Body of pancreas (tissue), 4 donors: ENCODE results near the gene HECW1. TPM values are rescaled to one million over a fixed set of nuclear protein-coding genes. Genes with fewer than 3 reads are reported as not detected.

Experiments used
- ATAC-seq: fragments of 150-250 bp; one replicate; pipeline ENCODE4 v1.9.1; 2016
- DNase-seq, 4 donors: peaks; one replicate each; pipeline ENCODE4 v3.0.0-alpha.2; 2019
- H3K27ac ChIP-seq, 4 donors: fragments of 200-600 bp; sonication (generic); 1 replicate in 3 of 4; 2 replicates in 1 of 4; pipeline versions ENCODE4 v1.5.1 to v1.6.1; 2016 to 2019; ENCODE audit warnings: mild to moderate bottlenecking in 1 of 4, mixed read lengths in 1 of 4, moderate library complexity in 1 of 4
- H3K27me3 ChIP-seq, 2 donors: fragments of 200-600 bp; sonication (generic); one replicate each; pipeline ENCODE4 v1.6.0; 2016; ENCODE audit warnings: mild to moderate bottlenecking in 1 of 2
- H3K36me3 ChIP-seq, 2 donors: fragments of 200-600 bp; sonication (generic); replicated peaks in 1 of 2; 2 replicates each; pipeline ENCODE4 v1.5.1; 2016; ENCODE audit warnings: low read depth in 2 of 2; ENCODE audit not compliant: insufficient read depth in 1 of 2
- H3K4me1 ChIP-seq: fragments of 200-600 bp; sonication (generic); one replicate; pipeline ENCODE4 v1.6.0; 2016
- H3K4me3 ChIP-seq, 2 donors: fragments of 200-600 bp; sonication (generic); 1 replicate in 1 of 2; 2 replicates in 1 of 2; pipeline ENCODE4 v1.5.1; 2016 to 2019
- H3K9me3 ChIP-seq, 3 donors: fragments of 200-600 bp; sonication (generic); 1 replicate in 2 of 3; 2 replicates in 1 of 3; pipeline ENCODE4 v1.5.1; 2016
- CTCF ChIP-seq, 7 experiments: fragments of 450-650 bp in 4 of 7; fragments of 200-600 bp in 3 of 7; sonication (generic) in 3 of 7; IDR thresholded peaks; one replicate each; pipeline ENCODE4 v1.5.1; 2016 to 2019; ENCODE audit warnings: antibody characterized with exemption in 7 of 7
- POLR2A ChIP-seq, 3 donors: fragments of 450-650 bp; IDR thresholded peaks; one replicate each; pipeline ENCODE4 v1.6.1; 2016; ENCODE audit warnings: antibody characterized with exemption in 3 of 3, mild to moderate bottlenecking in 2 of 3
- WGBS, 2 donors: methylation state at CpG; one replicate each; pipeline ENCODE4 v1.1.5; 2017; 5-methylcytosine and 5-hydroxymethylcytosine counted together
- intact Hi-C: fragments of 100-400 bp; cut with DNase I; formaldehyde crosslinking; loops from one replicate; pipeline ENCODE4 v1.15.1; 2023
- total RNA-seq, 2 donors: library from RNA; depleted of rRNA; stranded (reverse); fragments of >200 nt; gene quantifications; one replicate each; pipeline ENCODE4 v1.1.0, GENCODE V29; 2016

Gene HECW1
- total RNA-seq, 2 donors from 2014 or later, result under 0.01 TPM; not detected in 1

- peak in 2 of 4 donors; percentile 20 to 22 for DNase-seq
- Histone ChIP-seq H3K27me3 (no peaks in the 10 kb centered on the region), H3K4me3 (no peak overlapping the region), H3K36me3 (no peaks in the 10 kb centered on the region), H3K27ac (no peak overlapping the region), H3K4me1 (no peaks in the 10 kb centered on the region), H3K9me3 (no peaks in the 10 kb centered on the region)
- TF ChIP-seq CTCF (IDR thresholded peaks at IDR 0.05), result no peak
- TF ChIP-seq POLR2A (IDR thresholded peaks at IDR 0.05), result no peak
- 74 to 80% methylated on average over 6 of the region's 6 CpGs for WGBS, 2 donors
- peak; percentile 33 for ATAC-seq
- intact Hi-C loops, result no loop called here
These were observed 183.9 kb downstream of the HECW1 start for GRCh38 chr7:43296306-43296705.

- intact Hi-C loops, result no loop called here
- TF ChIP-seq CTCF (IDR thresholded peaks at IDR 0.05) (no peak), POLR2A (IDR thresholded peaks at IDR 0.05) (no peak)
- Histone ChIP-seq H3K4me3 (no peak overlapping the region), H3K27ac (no peak overlapping the region), H3K9me3 (no peaks in the 10 kb centered on the region), H3K27me3 (no peaks in the 10 kb centered on the region), H3K36me3 (no peaks in the 10 kb centered on the region), H3K4me1 (no peaks in the 10 kb centered on the region)
- 74 to 77% methylated on average over 8 of the region's 8 CpGs for WGBS, 2 donors
- DNase-seq (no peak), ATAC-seq (no peak)
These were observed 186.2 kb downstream of the HECW1 start for GRCh38 chr7:43298617-43299016.

GRCh38 chr7:43300121-43300520, 187.7 kb downstream of the HECW1 start:
- ATAC-seq (no peak), DNase-seq (no peak)
- no peaks in the 10 kb centered on the region for H3K9me3 ChIP-seq
- H3K27ac ChIP-seq, result no peak overlapping the region
- H3K36me3 ChIP-seq, result no peaks in the 10 kb centered on the region
- TF ChIP-seq POLR2A (IDR thresholded peaks at IDR 0.05), result no peak
- TF ChIP-seq CTCF (IDR thresholded peaks at IDR 0.05), result no peak
- H3K4me1 ChIP-seq, result no peaks in the 10 kb centered on the region
- 69 to 73% methylated on average over 3 of the region's 3 CpGs for WGBS, 2 donors
- intact Hi-C loops, result no loop called here
- H3K4me3 ChIP-seq, result no peak overlapping the region
- H3K27me3 ChIP-seq, result no peaks in the 10 kb centered on the region

GRCh38 chr7:43302211-43302711, 189.8 kb downstream of the HECW1 start:
- no peak for DNase-seq
- no peaks in the 10 kb centered on the region for H3K27me3 ChIP-seq
- no peak overlapping the region for H3K27ac ChIP-seq
- no peaks in the 10 kb centered on the region for H3K36me3 ChIP-seq
- intact Hi-C loops, result no loop called here
- TF ChIP-seq CTCF (IDR thresholded peaks at IDR 0.05) (no peak), POLR2A (IDR thresholded peaks at IDR 0.05) (no peak)
- no peak for ATAC-seq
- H3K9me3 ChIP-seq, result no peaks in the 10 kb centered on the region
- 54 to 72% methylated on average over 2 to 10 of the region's 10 CpGs for WGBS, 2 donors
- H3K4me1 ChIP-seq, result no peaks in the 10 kb centered on the region
- no peak overlapping the region for H3K4me3 ChIP-seq

- no peaks in the 10 kb centered on the region for H3K27me3 ChIP-seq
- 54 to 78% methylated on average over 9 to 11 of the region's 11 CpGs for WGBS, 2 donors
- H3K27ac ChIP-seq, result no peak overlapping the region
- H3K9me3 ChIP-seq, result no peaks in the 10 kb centered on the region
- H3K4me3 ChIP-seq, result no peak overlapping the region
- no peaks in the 10 kb centered on the region for H3K4me1 ChIP-seq
- TF ChIP-seq POLR2A (IDR thresholded peaks at IDR 0.05) (no peak), CTCF (IDR thresholded peaks at IDR 0.05) (no peak)
- no peaks in the 10 kb centered on the region for H3K36me3 ChIP-seq
- no peak for DNase-seq
- intact Hi-C loops, result no loop called here
- no peak for ATAC-seq
These were observed 190.5 kb downstream of the HECW1 start for GRCh38 chr7:43302773-43303460.
